Activated naive CD4-positive, alpha-beta T cell treated with anti-CD3 and anti-CD28 coated beads for 36 hours (primary cell): ENCODE measurements around the gene PARP1. TPM values are rescaled to one million over a fixed set of nuclear protein-coding genes. Genes with fewer than 3 reads are reported as not detected.
A peak's percentile ranks its signal among the peaks of the same experiment; 100 is the strongest.

Experiments
- CTCF ChIA-PET: fragments of 350-600 bp; sonication (Branson Sonifier 250); formaldehyde crosslinking; loops from one replicate; lab custom pipeline; 2021; ENCODE audit warnings: antibody characterized with exemption; lab: Charles Lee
- DNase-seq: peaks from one replicate; pipeline ENCODE4 v3.0.0-alpha.2; 2020
- H3K27ac Mint-ChIP-seq: one replicate; pipeline ENCODE4 v1.8.0; 2021; ENCODE audit warnings: mild to moderate bottlenecking, mixed read lengths
- H3K27me3 Mint-ChIP-seq: one replicate; pipeline ENCODE4 v1.8.0; 2021; ENCODE audit warnings: low read depth, mixed read lengths
- H3K36me3 Mint-ChIP-seq: one replicate; pipeline ENCODE4 v1.8.0; 2021; ENCODE audit warnings: low read depth, mixed read lengths
- H3K4me1 Mint-ChIP-seq: one replicate; pipeline ENCODE4 v1.8.0; 2021; ENCODE audit warnings: low read depth, mixed read lengths
- H3K4me3 Mint-ChIP-seq: one replicate; pipeline ENCODE4 v1.8.0; 2021; ENCODE audit warnings: mild to moderate bottlenecking, moderate library complexity, mixed read lengths
- H3K9me3 Mint-ChIP-seq: one replicate; pipeline ENCODE4 v1.8.0; 2021; ENCODE audit warnings: mixed read lengths
- intact Hi-C: fragments of 100-400 bp; cut with micrococcal nuclease; formaldehyde crosslinking; loops from one replicate; pipeline ENCODE4 v1.15.1; 2023
- total RNA-seq, 2 experiments: library from RNA; stranded (reverse); gene quantifications; one replicate each; pipeline ENCODE4 v1.2.3, GENCODE V29; 2021

Gene PARP1
- 100 to 1,000 TPM; 265 to 273 TPM for total RNA-seq

DNA sequence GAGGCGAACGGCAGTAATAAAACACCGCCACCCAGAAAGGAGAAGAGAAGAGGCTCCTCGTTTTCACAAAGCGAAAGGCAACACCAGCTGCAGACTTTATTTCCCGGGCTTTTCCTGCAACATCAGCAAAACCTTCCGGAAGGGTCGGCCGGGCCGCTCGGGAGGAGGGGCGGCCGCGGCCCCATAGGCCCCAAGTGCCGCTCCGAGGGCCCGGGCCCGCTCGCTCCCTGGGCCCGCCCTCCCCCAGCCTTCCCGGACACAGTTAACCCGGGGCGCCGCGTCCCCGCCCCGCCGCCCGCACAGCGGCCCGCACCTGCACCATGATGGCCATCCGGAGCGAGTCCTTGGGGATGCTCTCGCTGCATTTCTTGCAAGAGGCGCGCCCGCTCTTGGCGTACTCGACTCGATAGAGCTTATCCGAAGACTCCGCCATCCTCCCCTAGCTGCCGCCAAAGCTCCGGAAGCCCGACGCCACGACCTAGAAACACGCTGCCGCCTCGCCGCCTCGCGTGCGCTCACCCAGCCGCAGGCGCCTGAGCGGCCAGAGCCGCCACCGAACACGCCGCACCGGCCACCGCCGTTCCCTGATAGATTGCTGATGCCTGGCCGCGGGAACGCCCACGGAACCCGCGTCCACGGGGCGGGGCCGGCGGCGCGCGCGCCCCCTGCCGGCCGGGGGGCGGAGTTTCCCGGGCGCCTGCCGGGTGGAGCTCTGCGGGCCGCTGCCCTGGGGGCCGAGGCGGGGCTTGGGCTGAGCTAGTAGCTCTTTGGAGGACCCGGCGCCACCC lies at the start of gene PARP1:
TSS of gene PARP1 (minus strand) at position 597 of the 788 bp plus-strand sequence. CDS start at position 433, 164 bp downstream.
- intact Hi-C loops = loop anchor here (1.0 to 5.0 kb wide), 8 partner anchors 18 to 981 kb away; partner anchors contain the start of genes ACBD3, COQ8A, ITPKB and LIN9
- no peaks in the 10 kb centered on the region for H3K9me3 Mint-ChIP-seq
- no peaks in the 10 kb centered on the region for H3K27me3 Mint-ChIP-seq
- DNase-seq = peak; percentile 87
- H3K4me1 Mint-ChIP-seq = peaks cover 39% of the 10 kb centered on the region
- peaks cover 12% of the 10 kb centered on the region for H3K36me3 Mint-ChIP-seq
- H3K27ac Mint-ChIP-seq = peak within 1 kb of the TSS; percentile 98
- CTCF ChIA-PET = interaction anchor here (0.5 to 2.4 kb wide), 22 partner anchors 8 to 1702 kb away, joined by 3 to 13 read pairs (median 3); partner anchors contain the start of gene LIN9
- peak within 1 kb of the TSS; percentile 99 for H3K4me3 Mint-ChIP-seq

DNA sequence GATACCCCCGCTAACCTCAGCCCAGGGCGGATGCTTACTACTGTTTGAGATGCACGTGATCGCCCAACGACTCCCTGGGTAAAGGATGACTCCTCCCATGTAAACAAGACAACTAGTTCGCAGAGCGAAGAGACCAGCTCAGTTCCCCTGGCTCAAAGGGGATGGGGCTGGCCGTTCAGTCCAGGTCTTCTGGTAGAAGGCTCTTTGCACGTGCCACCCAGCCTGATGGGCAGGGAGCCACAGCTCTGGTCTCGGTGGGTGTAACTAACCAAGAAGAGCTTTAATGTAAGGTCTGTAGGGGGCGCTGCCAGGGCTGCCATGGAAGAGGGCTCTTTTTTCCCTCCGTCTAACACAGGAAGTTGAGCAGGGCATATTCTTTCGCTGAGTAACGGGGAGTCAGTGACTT lies 49.4 kb upstream of the PARP1 start:
- no peaks in the 10 kb centered on the region for H3K36me3 Mint-ChIP-seq
- peak; percentile 79 for DNase-seq
- CTCF ChIA-PET = interaction anchor here (0.6 to 1.8 kb wide), 9 partner anchors 9 to 169 kb away, joined by 3 to 8 read pairs (median 3); partner anchors contain the start of gene PARP1
- H3K27me3 Mint-ChIP-seq = no peaks in the 10 kb centered on the region
- intact Hi-C loops = loop anchor here (1.0 to 10.0 kb wide), 4 partner anchors 12 to 147 kb away; no protein-coding TSS in a partner anchor
- peak overlapping the region; percentile 43 for H3K4me3 Mint-ChIP-seq
- no peak overlapping the region for H3K27ac Mint-ChIP-seq
- H3K9me3 Mint-ChIP-seq = no peaks in the 10 kb centered on the region
- peaks cover 14% of the 10 kb centered on the region for H3K4me1 Mint-ChIP-seq

DNA sequence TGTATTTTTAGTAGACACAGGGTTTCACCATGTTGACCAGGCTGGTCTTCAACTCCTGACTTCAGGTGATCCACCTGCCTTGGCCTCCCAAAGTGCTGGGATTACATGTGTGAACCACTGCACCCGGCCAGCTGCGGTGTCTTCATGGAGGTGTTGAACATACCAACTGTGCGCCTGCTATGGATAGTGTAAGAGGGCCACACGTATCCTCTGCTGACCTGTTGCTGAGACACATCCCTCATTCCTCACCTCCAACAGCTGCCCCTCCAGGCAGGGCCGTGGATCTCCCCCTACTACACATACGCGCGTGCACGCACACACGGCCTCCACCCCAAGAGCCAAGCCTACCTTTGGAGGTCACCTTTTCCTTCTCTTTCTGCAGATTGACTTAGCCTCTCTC lies 48.0 kb upstream of the PARP1 start:
- intact Hi-C loops = loop anchor here (10.0 kb wide), 1 partner anchor 149 kb away; no protein-coding TSS in a partner anchor
- Mint-ChIP-seq H3K36me3 (no peaks in the 10 kb centered on the region), H3K4me1 (peaks cover 14% of the 10 kb centered on the region), H3K9me3 (no peaks in the 10 kb centered on the region), H3K4me3 (no peak overlapping the region), H3K27me3 (no peaks in the 10 kb centered on the region), H3K27ac (no peak overlapping the region)
- CTCF ChIA-PET = no interaction called here
- no peak for DNase-seq

- Mint-ChIP-seq H3K4me3 (no peak overlapping the region), H3K36me3 (no peaks in the 10 kb centered on the region), H3K27ac (no peak overlapping the region), H3K27me3 (no peaks in the 10 kb centered on the region), H3K9me3 (no peaks in the 10 kb centered on the region), H3K4me1 (peaks cover 14% of the 10 kb centered on the region)
- CTCF ChIA-PET = no interaction called here
- no peak for DNase-seq
- intact Hi-C loops = loop anchor here (10.0 kb wide), 1 partner anchor 150 kb away; no protein-coding TSS in a partner anchor
Measured at GRCh38 chr1:226454349-226454748, 46.5 kb upstream of the PARP1 start.

DNA sequence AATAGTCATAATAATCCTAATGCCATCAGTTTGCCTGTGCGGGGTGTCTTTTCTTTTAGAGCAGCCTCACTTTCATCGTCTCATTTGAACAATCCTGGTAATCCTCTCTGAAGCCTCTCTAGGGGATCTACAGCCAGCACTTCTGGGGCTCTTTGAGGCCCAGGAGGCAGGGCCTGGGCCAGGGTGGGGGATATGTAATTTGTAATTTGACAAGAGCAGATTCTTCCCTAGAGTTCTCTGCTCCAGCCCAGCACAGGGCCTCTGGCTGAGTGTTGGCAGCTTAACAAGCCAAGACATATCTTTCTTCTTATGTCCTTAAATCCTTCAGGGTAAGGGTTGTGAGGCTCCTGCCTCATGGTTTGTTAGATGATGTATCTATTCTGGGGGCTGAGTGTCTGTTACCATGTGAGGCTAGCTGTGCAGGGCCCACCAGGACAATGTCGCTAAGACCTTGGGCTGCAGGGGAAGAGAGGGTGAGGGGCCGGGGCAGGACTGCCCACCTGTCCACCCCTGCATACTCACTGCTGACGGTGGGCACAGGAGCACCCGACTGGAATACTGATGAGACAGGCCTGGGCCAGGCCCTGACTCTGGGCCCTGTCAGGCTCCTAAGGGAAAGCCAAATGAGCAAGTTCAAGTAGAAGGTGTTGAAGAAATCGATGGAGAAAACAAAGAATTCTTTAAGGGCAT lies 45.3 kb upstream of the PARP1 start:
- Mint-ChIP-seq H3K27me3 (no peaks in the 10 kb centered on the region), H3K4me3 (no peak overlapping the region), H3K36me3 (no peaks in the 10 kb centered on the region), H3K27ac (no peak overlapping the region), H3K9me3 (no peaks in the 10 kb centered on the region), H3K4me1 (peaks cover 14% of the 10 kb centered on the region)
- DNase-seq = no peak
- intact Hi-C loops = loop anchor here (10.0 kb wide), 1 partner anchor 152 kb away; no protein-coding TSS in a partner anchor
- CTCF ChIA-PET = no interaction called here

DNA sequence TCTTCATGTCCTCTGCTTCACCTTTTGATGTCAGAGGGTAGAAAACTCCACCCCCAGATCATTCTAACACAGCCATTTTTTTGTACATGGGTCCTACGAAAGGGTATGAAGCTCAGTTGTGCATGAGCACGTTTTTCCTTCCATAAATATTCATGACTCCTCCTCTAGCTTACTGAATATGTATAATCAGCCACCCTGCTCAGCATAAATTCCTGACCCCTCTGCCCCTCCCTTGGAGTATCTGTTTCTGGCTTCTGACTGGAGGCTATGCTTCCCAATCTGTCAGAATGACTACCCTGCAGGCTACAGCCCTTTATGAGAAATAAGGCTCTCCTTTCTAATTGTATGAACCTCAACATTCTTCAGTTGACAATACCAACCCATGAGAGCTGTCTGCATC lies 42.8 kb upstream of the PARP1 start:
- Mint-ChIP-seq H3K4me1 (peaks cover 13% of the 10 kb centered on the region), H3K4me3 (no peak overlapping the region), H3K9me3 (no peaks in the 10 kb centered on the region), H3K36me3 (no peaks in the 10 kb centered on the region), H3K27me3 (no peaks in the 10 kb centered on the region), H3K27ac (no peak overlapping the region)
- intact Hi-C loops = loop anchor here (10.0 kb wide), 1 partner anchor 154 kb away; no protein-coding TSS in a partner anchor
- DNase-seq = no peak
- CTCF ChIA-PET = interaction anchor here (1.0 kb wide), 1 partner anchor 158 kb away, joined by 3 read pairs; no protein-coding TSS in a partner anchor

DNA sequence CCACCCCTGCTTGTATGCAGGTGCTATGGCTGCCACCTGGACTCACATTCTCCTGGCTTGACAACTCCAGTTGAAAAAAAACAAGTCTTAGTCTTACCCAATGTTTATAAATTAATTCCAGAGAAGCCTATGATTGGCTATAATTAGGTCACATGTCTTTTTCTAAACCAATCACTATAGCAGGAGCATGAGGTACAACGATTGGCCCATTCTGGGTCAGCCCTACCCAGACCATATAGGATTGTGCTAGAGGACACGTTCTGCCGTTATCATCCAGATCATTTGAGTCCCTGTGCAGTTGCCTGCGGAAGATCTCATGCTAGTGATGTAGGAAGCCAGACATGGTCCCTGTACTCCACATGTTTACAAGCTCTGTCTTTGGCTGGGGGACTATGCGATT lies 41.9 kb upstream of the PARP1 start:
- Mint-ChIP-seq H3K27ac (no peak overlapping the region), H3K4me1 (peaks cover 21% of the 10 kb centered on the region), H3K4me3 (no peak overlapping the region), H3K36me3 (no peaks in the 10 kb centered on the region), H3K27me3 (no peaks in the 10 kb centered on the region), H3K9me3 (no peaks in the 10 kb centered on the region)
- CTCF ChIA-PET = no interaction called here
- intact Hi-C loops = loop anchor here (10.0 kb wide), 1 partner anchor 155 kb away; no protein-coding TSS in a partner anchor
- DNase-seq = no peak

DNA sequence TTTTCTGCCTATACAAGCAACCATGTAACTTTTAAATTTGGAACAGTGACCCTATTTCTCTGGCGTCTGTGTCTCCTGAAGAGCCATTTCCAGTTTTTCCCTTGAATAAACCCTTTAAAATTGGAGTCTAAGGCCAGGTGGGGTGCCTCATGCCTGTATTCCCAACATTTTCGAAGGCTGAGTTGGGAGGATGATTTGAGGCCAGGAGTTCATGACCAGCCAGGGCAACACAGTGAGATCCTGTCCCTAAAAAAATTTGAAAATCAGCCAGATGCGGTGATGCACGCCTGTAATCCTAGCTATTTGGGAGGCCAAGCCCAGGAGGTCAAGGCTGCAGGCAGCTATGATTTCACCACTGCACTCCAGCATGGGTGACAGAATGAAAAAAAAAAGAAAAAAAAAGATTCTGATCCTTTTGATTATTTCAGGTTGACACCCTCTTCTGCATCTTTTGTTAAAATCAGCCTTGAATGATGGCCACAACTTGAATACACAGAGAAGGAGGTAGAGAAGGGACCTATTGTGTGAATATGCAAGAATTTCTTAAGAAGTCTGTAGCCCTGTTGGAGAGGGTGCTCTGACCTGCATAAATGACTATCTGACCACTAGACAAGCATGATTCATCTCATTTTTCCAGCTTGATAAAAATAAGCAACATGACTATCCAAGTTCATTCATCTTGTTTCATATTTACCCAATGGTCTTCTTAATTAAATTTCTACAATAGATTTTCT lies 40.2 kb upstream of the PARP1 start:
- H3K4me3 Mint-ChIP-seq = no peak overlapping the region
- peaks cover 31% of the 10 kb centered on the region for H3K4me1 Mint-ChIP-seq
- DNase-seq = no peak
- CTCF ChIA-PET = interaction anchor here (0.6 to 1.8 kb wide), 5 partner anchors 10 to 99 kb away, joined by 3 read pairs; partner anchors contain the start of gene PARP1
- no peaks in the 10 kb centered on the region for H3K27me3 Mint-ChIP-seq
- intact Hi-C loops = no loop called here
- no peaks in the 10 kb centered on the region for H3K9me3 Mint-ChIP-seq
- H3K27ac Mint-ChIP-seq = no peak overlapping the region
- no peaks in the 10 kb centered on the region for H3K36me3 Mint-ChIP-seq

GRCh38 chr1:226446094-226446493 lies 38.2 kb upstream of the PARP1 start:
- DNase-seq = no peak
- no peaks in the 10 kb centered on the region for H3K9me3 Mint-ChIP-seq
- CTCF ChIA-PET = interaction anchor here (0.5 to 1.7 kb wide), 5 partner anchors 11 to 405 kb away, joined by 3 to 8 read pairs (median 3); no protein-coding TSS in a partner anchor
- H3K4me1 Mint-ChIP-seq = peaks cover 31% of the 10 kb centered on the region
- H3K27ac Mint-ChIP-seq = no peak overlapping the region
- intact Hi-C loops = no loop called here
- H3K27me3 Mint-ChIP-seq = no peaks in the 10 kb centered on the region
- no peaks in the 10 kb centered on the region for H3K36me3 Mint-ChIP-seq
- H3K4me3 Mint-ChIP-seq = no peak overlapping the region

DNA sequence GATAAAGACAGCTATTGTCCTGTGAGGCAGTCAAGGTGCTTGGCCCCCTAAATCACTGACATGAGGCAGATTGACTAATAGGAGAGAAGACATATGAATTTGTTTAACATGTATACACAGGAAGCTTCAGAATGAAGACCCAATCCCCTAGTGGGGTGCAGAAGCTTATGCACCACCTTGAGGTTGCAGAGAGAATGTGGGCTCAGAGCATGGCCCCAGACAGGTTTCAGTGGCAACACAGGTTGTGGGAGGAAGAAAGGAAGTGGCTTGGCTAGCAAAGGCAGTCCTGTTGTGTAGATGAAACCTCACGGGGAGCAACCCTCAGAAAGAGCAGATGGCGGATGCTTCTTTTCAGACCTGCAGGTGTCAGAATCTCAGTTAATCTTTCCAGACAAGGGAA lies 37.0 kb upstream of the PARP1 start:
- Mint-ChIP-seq H3K27me3 (no peaks in the 10 kb centered on the region), H3K4me3 (no peak overlapping the region), H3K9me3 (no peaks in the 10 kb centered on the region), H3K27ac (peak overlapping the region; percentile 47), H3K4me1 (peaks cover 31% of the 10 kb centered on the region), H3K36me3 (no peaks in the 10 kb centered on the region)
- intact Hi-C loops = loop anchor here (1.0 to 2.0 kb wide), 3 partner anchors 12 to 37 kb away; partner anchors contain the start of gene PARP1
- peak; percentile 80 for DNase-seq
- CTCF ChIA-PET = interaction anchor here (0.8 kb wide), 2 partner anchors 13 to 37 kb away, joined by 3 read pairs; partner anchors contain the start of gene PARP1

DNA sequence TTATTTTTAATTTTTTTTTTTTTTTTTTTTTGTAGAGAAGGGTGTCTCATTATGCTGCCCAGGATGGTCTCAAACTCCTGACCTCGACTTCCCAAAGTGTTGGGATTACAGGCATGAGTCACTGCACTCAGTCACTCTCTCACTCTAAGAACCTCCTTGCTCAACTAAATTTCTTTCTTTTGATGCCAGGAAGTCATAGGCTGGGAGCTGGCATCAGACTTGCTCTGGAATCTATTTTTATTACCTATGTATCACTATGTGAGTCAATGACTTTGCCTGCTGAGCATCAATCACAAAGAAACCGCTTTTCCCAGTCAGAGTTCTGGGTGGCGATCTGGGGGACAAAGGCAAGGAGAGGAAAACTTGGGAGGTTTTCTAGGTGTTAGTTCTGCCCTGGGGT lies 35.5 kb upstream of the PARP1 start:
- no peak overlapping the region for H3K27ac Mint-ChIP-seq
- no peak overlapping the region for H3K4me3 Mint-ChIP-seq
- H3K27me3 Mint-ChIP-seq = no peaks in the 10 kb centered on the region
- no peaks in the 10 kb centered on the region for H3K9me3 Mint-ChIP-seq
- CTCF ChIA-PET = interaction anchor here (0.9 to 1.0 kb wide), 2 partner anchors 14 to 18 kb away, joined by 3 to 4 read pairs; no protein-coding TSS in a partner anchor
- intact Hi-C loops = no loop called here
- peak; percentile 23 for DNase-seq
- no peaks in the 10 kb centered on the region for H3K36me3 Mint-ChIP-seq
- peaks cover 31% of the 10 kb centered on the region for H3K4me1 Mint-ChIP-seq
